Fibroblast of lung (primary cell): ENCODE measurements around the gene SGSM2.

Experiments
- CTCF ChIP-seq, 2 donors: IDR thresholded peaks in 1 of 2; conservative IDR thresholded peaks in 1 of 2; 1 replicate in 1 of 2; 2 replicates in 1 of 2; pipeline ENCODE4 v1.5.1; 2011 to 2012; ENCODE audit warnings: low read length in 2 of 2, control low read depth in 1 of 2, inconsistent platforms in 1 of 2, low read depth in 1 of 2, mild to moderate bottlenecking in 1 of 2
- EZH2 ChIP-seq: IDR thresholded peaks from 2 replicates; pipeline ENCODE4 v1.5.1; 2012; ENCODE audit warnings: low read length, control low read depth, mild to moderate bottlenecking; ENCODE audit errors: missing control alignments

- TF ChIP-seq CTCF (conservative IDR thresholded peaks at IDR 0.05 in 1 of 2, IDR thresholded peaks at IDR 0.05 in 1 of 2; ENCODE audit: low read depth in 1 of 2, low read length in 2 of 2) (no peak), EZH2 (no peak)
Measured at GRCh38 chr17:2362416-2362815, 25.1 kb downstream of the SGSM2 start.
